Peyer's patch (tissue), 4 donors: Measurements from ENCODE around the gene SYN1. TPM values are rescaled to one million over a fixed set of nuclear protein-coding genes. Genes with fewer than 3 reads are reported as not detected.
A peak's percentile ranks its signal among the peaks of the same experiment; 100 is the strongest.

Source experiments
- DNase-seq, 3 donors: peaks; one replicate each; pipeline ENCODE4 v3.0.0-alpha.2; 2017 to 2019
- H3K27ac ChIP-seq, 4 donors: fragments of 200-600 bp; sonication (generic); one replicate each; pipeline ENCODE4 v1.5.1; 2016 to 2019
- H3K27me3 ChIP-seq, 2 donors: fragments of 200-600 bp; sonication (generic); one replicate each; pipeline ENCODE4 v1.5.1; 2019
- H3K36me3 ChIP-seq, 3 donors: fragments of 200-600 bp; sonication (generic); one replicate each; pipeline ENCODE4 v1.5.1; 2016 to 2019
- H3K4me1 ChIP-seq, 4 donors: fragments of 200-600 bp; sonication (generic); one replicate each; pipeline ENCODE4 v1.5.1; 2016 to 2019
- H3K4me3 ChIP-seq, 4 donors: fragments of 200-600 bp; sonication (generic); 1 replicate in 3 of 4; 2 replicates in 1 of 4; pipeline ENCODE4 v1.5.1; 2016 to 2019; ENCODE audit warnings: mild to moderate bottlenecking in 1 of 4
- H3K9me3 ChIP-seq, 4 donors: fragments of 200-600 bp; sonication (generic); one replicate each; pipeline ENCODE4 v1.5.1; 2016 to 2019; ENCODE audit warnings: mild to moderate bottlenecking in 1 of 4
- CTCF ChIP-seq, 6 experiments: fragments of 450-650 bp in 4 of 6; fragments of 200-600 bp in 2 of 6; sonication (generic) in 1 of 6; IDR thresholded peaks; one replicate each; pipeline ENCODE4 v1.5.1; 2017 to 2019; ENCODE audit warnings: antibody characterized with exemption in 6 of 6, mild to moderate bottlenecking in 3 of 6, moderate library complexity in 1 of 6
- POLR2A ChIP-seq, 2 donors: fragments of 450-650 bp; IDR thresholded peaks; one replicate each; pipeline ENCODE4 v1.5.1; 2017; ENCODE audit warnings: antibody characterized with exemption in 2 of 2, mild to moderate bottlenecking in 2 of 2, moderate library complexity in 2 of 2
- total RNA-seq, 4 donors: library from RNA; depleted of rRNA; stranded (reverse); fragments of >200 nt; gene quantifications; one replicate each; pipeline ENCODE4 v1.1.0, GENCODE V29; 2016

Gene SYN1
- total RNA-seq, 4 donors from 2014 or later = 0.67 TPM; not detected in 3

GRCh38 chrX:47561659-47562151 is 58.0 kb downstream of the SYN1 start:
- H3K4me1 ChIP-seq = no peaks in the 10 kb centered on the region
- no peaks in the 10 kb centered on the region for H3K27me3 ChIP-seq
- peaks cover 0 to 22% (median 0%) of the 10 kb centered on the region in 3 donors for H3K36me3 ChIP-seq
- DNase-seq = no peak
- H3K4me3 ChIP-seq = peak overlapping the region; percentile 54 to 78 (median 60)
- H3K9me3 ChIP-seq = no peaks in the 10 kb centered on the region
- TF ChIP-seq CTCF (IDR thresholded peaks at IDR 0.05) (no peak), POLR2A (IDR thresholded peaks at IDR 0.05) (no peak)
- H3K27ac ChIP-seq = peak overlapping the region; percentile 90 to 94 (median 92)

- TF ChIP-seq POLR2A (IDR thresholded peaks at IDR 0.05) (peak in 1 of 2 donors; percentile 17), CTCF (IDR thresholded peaks at IDR 0.05) (no peak)
- peak; percentile 91 to 98 (median 93) for DNase-seq
- Histone ChIP-seq H3K27ac (peak within 1 kb of the TSS; percentile 90 to 94 (median 92)), H3K4me3 (peak within 1 kb of the TSS; percentile 54 to 78 (median 60)), H3K36me3 (peaks cover 0 to 17% (median 0%) of the 10 kb centered on the region in 3 donors), H3K27me3 (no peaks in the 10 kb centered on the region), H3K4me1 (no peaks in the 10 kb centered on the region), H3K9me3 (no peaks in the 10 kb centered on the region)
These were observed 58.6 kb downstream of the SYN1 start, which contains the start of gene ARAF for GRCh38 chrX:47560934-47561658. ARAF (plus strand) TSS chrX:47561205; CDS start chrX:47562968, 1,763 bp downstream.

GRCh38 chrX:47560179-47560933 is 59.3 kb downstream of the SYN1 start:
- no peak for DNase-seq
- H3K4me1 ChIP-seq = no peaks in the 10 kb centered on the region
- peak overlapping the region; percentile 90 to 94 (median 92) for H3K27ac ChIP-seq
- no peaks in the 10 kb centered on the region for H3K9me3 ChIP-seq
- TF ChIP-seq POLR2A (IDR thresholded peaks at IDR 0.05) (no peak), CTCF (IDR thresholded peaks at IDR 0.05) (no peak)
- no peaks in the 10 kb centered on the region for H3K27me3 ChIP-seq
- H3K36me3 ChIP-seq = peaks cover 0 to 14% (median 0%) of the 10 kb centered on the region in 3 donors
- H3K4me3 ChIP-seq = peak overlapping the region; percentile 54 to 78 (median 60)

- Histone ChIP-seq H3K9me3 (no peaks in the 10 kb centered on the region), H3K27me3 (no peaks in the 10 kb centered on the region), H3K4me3 (no peak overlapping the region), H3K36me3 (no peaks in the 10 kb centered on the region), H3K27ac (no peak overlapping the region), H3K4me1 (no peaks in the 10 kb centered on the region)
- no peak for DNase-seq
- no peak for TF ChIP-seq CTCF (IDR thresholded peaks at IDR 0.05)
- TF ChIP-seq POLR2A (IDR thresholded peaks at IDR 0.05) = no peak
These were observed 61.2 kb downstream of the SYN1 start for GRCh38 chrX:47558436-47558835.

GRCh38 chrX:47556045-47556623 is 63.5 kb downstream of the SYN1 start:
- Histone ChIP-seq H3K36me3 (no peaks in the 10 kb centered on the region), H3K27ac (peak overlapping the region; percentile 72 to 84 (median 83)), H3K4me1 (no peaks in the 10 kb centered on the region), H3K27me3 (no peaks in the 10 kb centered on the region), H3K4me3 (peak overlapping the region; percentile 35 to 62 (median 52)), H3K9me3 (no peaks in the 10 kb centered on the region)
- TF ChIP-seq CTCF (IDR thresholded peaks at IDR 0.05) (no peak), POLR2A (IDR thresholded peaks at IDR 0.05) (peak; percentile 64 to 67)
- peak; percentile 86 to 95 (median 87) for DNase-seq
